ENCODE data around the gene GRHL3. TPM values are rescaled to one million over a fixed set of nuclear protein-coding genes. Genes with fewer than 3 reads are reported as not detected.

Gene GRHL3
- total RNA-seq, 1 donor from 2014 or later = not detected

DNA sequence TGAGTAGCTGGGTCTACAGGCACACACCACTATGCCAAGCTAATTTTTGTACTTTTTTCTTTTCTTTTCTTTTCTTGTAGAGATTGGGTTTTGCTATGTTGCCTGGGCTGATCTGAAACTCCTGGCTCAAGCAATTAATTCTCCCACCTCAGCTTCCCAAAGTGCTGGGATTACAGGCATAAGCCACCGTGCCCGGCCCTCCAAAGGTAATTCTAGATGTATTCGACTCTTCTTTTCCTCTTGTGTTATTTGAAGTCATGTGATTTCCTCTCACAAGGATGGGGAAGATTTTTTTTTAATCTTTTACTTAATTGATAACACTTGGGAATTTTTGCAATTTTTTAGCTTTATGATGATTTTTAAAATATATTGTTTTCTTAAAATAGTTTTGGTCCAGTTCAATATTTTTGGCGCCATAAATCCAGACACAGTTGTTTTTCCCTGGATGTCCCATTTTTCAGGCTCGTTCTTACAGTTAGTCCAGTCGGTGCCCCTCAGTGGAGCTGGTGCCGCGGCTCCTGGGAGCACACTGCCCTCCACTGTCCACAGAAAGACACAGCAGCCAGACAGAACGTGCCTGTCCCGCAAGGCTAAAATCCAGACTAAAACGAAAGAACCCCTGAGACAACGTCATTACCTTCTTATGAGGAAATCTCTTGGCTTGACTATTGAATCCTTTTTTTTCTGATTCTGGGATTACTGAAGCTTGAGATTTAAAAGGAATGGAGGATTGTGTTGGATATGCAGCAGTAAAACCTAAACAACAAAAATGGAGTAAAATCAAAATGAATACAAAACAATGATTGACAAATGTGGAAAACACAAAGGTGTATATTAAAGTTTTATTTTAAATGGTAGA lies 72.0 kb downstream of the GRHL3 start:
- peak; percentile 58 for DNase-seq (ENCODE audit: low spot score)
- peaks cover 4% of the 10 kb centered on the region for H3K27me3 Mint-ChIP-seq (ENCODE audit: insufficient read depth)
- H3K4me3 Mint-ChIP-seq = peak overlapping the region; percentile 80
- peaks cover 39% of the 10 kb centered on the region for H3K4me1 Mint-ChIP-seq (ENCODE audit: low read depth)
- peaks cover 3% of the 10 kb centered on the region for H3K36me3 Mint-ChIP-seq (ENCODE audit: low read depth)
- H3K9me3 Mint-ChIP-seq = no peaks in the 10 kb centered on the region
- intact Hi-C loops (cut with micrococcal nuclease) = loop anchor here (1.0 kb wide), 1 partner anchor 192 kb away; no protein-coding TSS in a partner anchor
- H3K27ac Mint-ChIP-seq = peak overlapping the region; percentile 79

DNA sequence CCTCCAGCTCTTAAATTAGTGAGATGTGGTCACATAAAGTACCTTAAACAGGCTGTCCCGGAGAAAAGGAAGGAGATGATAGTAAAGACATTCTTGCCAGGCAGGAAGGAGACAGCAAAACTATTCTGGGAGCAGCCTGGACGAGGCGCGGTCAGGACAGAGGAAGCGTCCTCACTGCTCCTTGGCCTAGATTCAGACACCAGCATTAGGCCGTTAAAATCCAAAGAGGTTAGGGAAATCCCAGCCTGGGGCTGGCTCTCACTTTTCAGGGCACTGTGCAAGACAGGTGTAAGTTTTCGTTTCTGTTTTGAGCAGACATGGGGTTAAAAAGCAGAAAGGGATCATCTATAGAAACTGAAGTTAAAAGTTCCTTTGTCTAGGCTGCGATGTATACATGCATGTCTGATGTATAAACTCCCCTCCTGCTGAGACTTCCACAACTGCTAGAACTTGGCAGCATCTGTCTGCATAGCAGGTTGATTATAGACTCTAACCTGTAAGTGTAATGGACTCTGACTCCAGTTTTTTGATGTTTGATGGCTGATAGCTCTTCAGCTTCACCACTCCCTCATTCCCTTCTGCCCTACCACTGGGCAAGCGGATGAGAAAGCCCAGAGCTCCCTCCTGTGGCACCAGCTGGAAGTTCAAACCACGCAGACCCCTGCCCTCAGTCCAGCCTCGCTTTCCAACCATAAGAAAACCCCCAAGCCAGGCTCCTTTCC lies 72.9 kb downstream of the GRHL3 start:
- H3K36me3 Mint-ChIP-seq (ENCODE audit: low read depth) = peaks cover 3% of the 10 kb centered on the region
- peaks cover 4% of the 10 kb centered on the region for H3K27me3 Mint-ChIP-seq (ENCODE audit: insufficient read depth)

GRCh38 chr1:24392604-24392946 lies 73.4 kb downstream of the GRHL3 start:
- Mint-ChIP-seq H3K27ac (peak overlapping the region; percentile 79), H3K4me1 (ENCODE audit: low read depth) (peaks cover 30% of the 10 kb centered on the region), H3K4me3 (peak overlapping the region; percentile 80), H3K9me3 (no peaks in the 10 kb centered on the region), H3K27me3 (ENCODE audit: insufficient read depth) (peaks cover 4% of the 10 kb centered on the region), H3K36me3 (ENCODE audit: low read depth) (peaks cover 3% of the 10 kb centered on the region)
- DNase-seq (ENCODE audit: low spot score) = no peak
- intact Hi-C loops (cut with micrococcal nuclease) = loop anchor here (1.0 to 2.0 kb wide), 7 partner anchors 8 to 321 kb away; partner anchors contain the start of gene NIPAL3

More for the DNA sequence above, 72.9 kb downstream of the GRHL3 start:
- intact Hi-C loops (cut with micrococcal nuclease) = loop anchor here (1.0 to 2.0 kb wide), 8 partner anchors 8 to 321 kb away; partner anchors contain the start of gene NIPAL3
- Mint-ChIP-seq H3K27ac (peak overlapping the region; percentile 79), H3K4me3 (peak overlapping the region; percentile 80), H3K9me3 (no peaks in the 10 kb centered on the region), H3K4me1 (ENCODE audit: low read depth) (peaks cover 30% of the 10 kb centered on the region)
- peak; percentile 47 for DNase-seq (ENCODE audit: low spot score)

- H3K4me1 Mint-ChIP-seq (ENCODE audit: low read depth) = peaks cover 30% of the 10 kb centered on the region
- H3K4me3 Mint-ChIP-seq = no peak overlapping the region
Measured at GRCh38 chr1:24392982-24393650, 74.0 kb downstream of the GRHL3 start.

DNA sequence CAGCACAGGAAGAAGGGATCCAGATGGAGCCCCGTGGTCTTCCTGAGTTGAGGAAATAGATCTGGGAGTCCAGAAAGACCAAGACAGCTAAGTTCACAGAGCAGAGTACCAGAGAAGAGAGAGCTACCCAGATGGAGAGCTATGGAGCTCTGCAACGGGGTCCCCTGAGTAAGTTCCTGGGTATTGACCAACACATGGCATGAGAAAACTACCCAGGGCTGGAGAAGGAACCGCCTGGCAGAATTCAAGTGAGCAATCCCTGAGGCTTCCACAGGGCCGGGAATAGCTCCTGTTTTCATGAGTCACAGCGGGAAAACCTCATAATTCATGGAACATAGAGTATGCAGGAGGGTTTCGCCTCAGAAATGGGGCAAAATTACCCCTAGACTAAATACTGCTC lies 74.7 kb downstream of the GRHL3 start:
- DNase-seq (ENCODE audit: low spot score) = no peak
- Mint-ChIP-seq H3K4me3 (no peak overlapping the region), H3K27me3 (ENCODE audit: insufficient read depth) (peaks cover 4% of the 10 kb centered on the region)

More at GRCh38 chr1:24392982-24393650, 74.0 kb downstream of the GRHL3 start:
- H3K36me3 Mint-ChIP-seq (ENCODE audit: low read depth) = peaks cover 3% of the 10 kb centered on the region
- DNase-seq (ENCODE audit: low spot score) = no peak
- intact Hi-C loops (cut with micrococcal nuclease) = loop anchor here (1.0 to 2.0 kb wide), 7 partner anchors 9 to 322 kb away; partner anchors contain the start of gene NIPAL3
- peaks cover 4% of the 10 kb centered on the region for H3K27me3 Mint-ChIP-seq (ENCODE audit: insufficient read depth)
- no peaks in the 10 kb centered on the region for H3K9me3 Mint-ChIP-seq
- peak overlapping the region; percentile 79 for H3K27ac Mint-ChIP-seq

GRCh38 chr1:24400065-24400464 lies 80.9 kb downstream of the GRHL3 start:
- Mint-ChIP-seq H3K27ac (no peak overlapping the region), H3K4me3 (no peak overlapping the region), H3K36me3 (ENCODE audit: low read depth) (peaks cover 11% of the 10 kb centered on the region), H3K27me3 (ENCODE audit: insufficient read depth) (no peaks in the 10 kb centered on the region), H3K9me3 (no peaks in the 10 kb centered on the region), H3K4me1 (ENCODE audit: low read depth) (no peaks in the 10 kb centered on the region)
- DNase-seq (ENCODE audit: low spot score) = no peak
- intact Hi-C loops (cut with micrococcal nuclease) = no loop called here

More for the DNA sequence above, 74.7 kb downstream of the GRHL3 start:
- intact Hi-C loops (cut with micrococcal nuclease) = loop anchor here (2.0 kb wide), 1 partner anchor 241 kb away; no protein-coding TSS in a partner anchor
- no peaks in the 10 kb centered on the region for H3K9me3 Mint-ChIP-seq
- peaks cover 3% of the 10 kb centered on the region for H3K36me3 Mint-ChIP-seq (ENCODE audit: low read depth)
- H3K27ac Mint-ChIP-seq = no peak overlapping the region
- peaks cover 30% of the 10 kb centered on the region for H3K4me1 Mint-ChIP-seq (ENCODE audit: low read depth)

- no peak for DNase-seq (ENCODE audit: low spot score)
- Mint-ChIP-seq H3K4me1 (ENCODE audit: low read depth) (no peaks in the 10 kb centered on the region), H3K27ac (no peak overlapping the region), H3K27me3 (ENCODE audit: insufficient read depth) (peaks cover 1% of the 10 kb centered on the region), H3K36me3 (ENCODE audit: low read depth) (peaks cover 13% of the 10 kb centered on the region), H3K4me3 (no peak overlapping the region), H3K9me3 (peaks cover 8% of the 10 kb centered on the region)
- intact Hi-C loops (cut with micrococcal nuclease) = no loop called here
Measured at GRCh38 chr1:24403806-24404205, 84.6 kb downstream of the GRHL3 start.

Other genes starting within 250 kb of the GRHL3 start
- not detected in 2 replicates for gene MYOM3, start 207.2 kb upstream of the GRHL3 start, total RNA-seq
- not detected in 2 replicates for gene IL22RA1, start 176.2 kb upstream of the GRHL3 start, total RNA-seq
- gene IFNLR1, start 132.1 kb upstream of the GRHL3 start, total RNA-seq = 2.2 and 3.1 TPM in 2 replicates
- gene STPG1, start 94.4 kb downstream of the GRHL3 start, total RNA-seq = 4.1 and 5.1 TPM in 2 replicates
- gene NIPAL3, start 96.4 kb downstream of the GRHL3 start, total RNA-seq = 22.7 and 23.5 TPM in 2 replicates
- 26.5 and 26.8 TPM in 2 replicates for gene RCAN3, start 183.5 kb downstream of the GRHL3 start, total RNA-seq
- not detected in 2 replicates for gene NCMAP, start 236.7 kb downstream of the GRHL3 start, total RNA-seq